ENCODE measurements around the gene ATP4B. TPM values are rescaled to one million over a fixed set of nuclear protein-coding genes. Genes with fewer than 3 reads are reported as not detected.

ATP4B gene
- polyA plus RNA-seq, 1 donor (not counting 4 experiments of a cell fraction or from before 2014, with no cell fraction given): not detected

DNA sequence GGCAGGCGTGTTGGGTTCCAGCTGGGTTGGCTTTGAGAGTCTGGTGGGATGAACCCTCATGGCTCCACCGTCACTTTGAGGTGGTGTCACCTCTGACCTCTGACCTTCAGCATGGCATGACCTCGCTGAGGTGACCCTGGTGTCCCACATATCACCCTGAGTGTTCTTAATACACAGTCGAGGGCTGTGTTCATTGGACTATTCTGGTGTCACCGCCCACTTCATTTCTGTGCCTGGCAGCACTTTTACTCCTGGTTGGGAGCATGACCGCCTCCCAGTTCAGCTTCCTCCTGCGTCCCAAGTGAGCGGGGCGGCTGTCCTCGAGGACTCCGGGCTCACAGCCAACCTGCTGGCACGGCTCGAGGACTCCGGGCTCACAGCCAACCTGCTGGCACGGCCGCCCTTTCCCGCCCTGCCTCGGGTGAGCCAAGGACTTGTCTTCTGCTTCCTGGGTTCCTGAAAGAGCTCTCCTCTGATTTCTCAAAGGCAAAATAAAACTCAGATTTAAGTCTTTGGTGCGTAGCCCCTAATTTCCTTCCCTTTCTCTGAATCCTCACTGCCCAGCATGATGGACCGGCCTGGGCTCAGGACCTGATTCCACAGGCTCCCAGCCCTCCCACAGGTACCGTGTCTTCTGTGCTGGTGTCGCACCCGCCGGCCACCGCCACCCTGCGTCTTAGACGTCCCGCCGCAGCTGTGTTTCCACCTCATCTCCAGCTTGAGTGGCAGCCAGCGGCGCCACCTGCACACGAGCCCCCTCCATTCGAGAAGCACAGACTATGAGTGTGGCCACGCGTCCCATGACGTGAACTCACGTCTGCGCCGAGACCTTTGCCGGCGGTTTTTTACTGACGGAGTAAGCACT, 10.4 kb downstream of the ATP4B start:
- peaks cover 2% of the 10 kb centered on the region for H3K4me1 ChIP-seq (ENCODE audit: control insufficient read depth, extremely low read depth, insufficient read depth, low read length)
- H3K4me3 ChIP-seq (ENCODE audit: control insufficient read depth in 2 of 3, extremely low read depth in 1 of 3, insufficient read depth in 2 of 3, low read depth in 1 of 3, low read length in 3 of 3): no peak overlapping the region
- H4K20me1 ChIP-seq (ENCODE audit: control insufficient read depth, extremely low read depth, insufficient read depth, low read length): no peaks in the 10 kb centered on the region
- peak overlapping the region; percentile 17 for H3K4me2 ChIP-seq (ENCODE audit: control insufficient read depth, extremely low read depth, insufficient read depth, low read depth, low read length)
- H3K27me3 ChIP-seq (ENCODE audit: control insufficient read depth, extremely low read depth, insufficient read depth, low read length): peaks cover 5% of the 10 kb centered on the region
- dilution Hi-C loops (cut with MboI; ENCODE audit: extremely low pct_ligation_motif_present, low sequenced_read_pairs): no loop called here
- no peak overlapping the region for H2AFZ ChIP-seq (ENCODE audit: control insufficient read depth, low read length)
- DNase-seq (ENCODE audit: low read depth, low spot score) (no peak), FAIRE-seq (no peak)
- no peak overlapping the region for H3K27ac ChIP-seq (ENCODE audit: control insufficient read depth, insufficient read depth, low read length)
- H3K79me2 ChIP-seq (ENCODE audit: control insufficient read depth, insufficient read depth, low read length): no peaks in the 10 kb centered on the region
- no peak for TF ChIP-seq EZH2 (IDR thresholded peaks at IDR 0.05; ENCODE audit: low read length)
- TF ChIP-seq, protein P1, sequence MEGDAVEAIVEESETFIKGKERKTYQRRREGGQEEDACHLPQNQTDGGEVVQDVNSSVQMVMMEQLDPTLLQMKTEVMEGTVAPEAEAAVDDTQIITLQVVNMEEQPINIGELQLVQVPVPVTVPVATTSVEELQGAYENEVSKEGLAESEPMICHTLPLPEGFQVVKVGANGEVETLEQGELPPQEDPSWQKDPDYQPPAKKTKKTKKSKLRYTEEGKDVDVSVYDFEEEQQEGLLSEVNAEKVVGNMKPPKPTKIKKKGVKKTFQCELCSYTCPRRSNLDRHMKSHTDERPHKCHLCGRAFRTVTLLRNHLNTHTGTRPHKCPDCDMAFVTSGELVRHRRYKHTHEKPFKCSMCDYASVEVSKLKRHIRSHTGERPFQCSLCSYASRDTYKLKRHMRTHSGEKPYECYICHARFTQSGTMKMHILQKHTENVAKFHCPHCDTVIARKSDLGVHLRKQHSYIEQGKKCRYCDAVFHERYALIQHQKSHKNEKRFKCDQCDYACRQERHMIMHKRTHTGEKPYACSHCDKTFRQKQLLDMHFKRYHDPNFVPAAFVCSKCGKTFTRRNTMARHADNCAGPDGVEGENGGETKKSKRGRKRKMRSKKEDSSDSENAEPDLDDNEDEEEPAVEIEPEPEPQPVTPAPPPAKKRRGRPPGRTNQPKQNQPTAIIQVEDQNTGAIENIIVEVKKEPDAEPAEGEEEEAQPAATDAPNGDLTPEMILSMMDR (optimal IDR thresholded peaks at IDR 0.05 in 1 of 3, IDR thresholded peaks at IDR 0.05 in 1 of 3, conservative IDR thresholded peaks at IDR 0.05 in 1 of 3; ENCODE audit: extremely low read depth in 1 of 3, insufficient read depth in 2 of 3, low read length in 3 of 3): no peak
- H3K9me1 ChIP-seq (ENCODE audit: control insufficient read depth, extremely low read depth, insufficient read depth, low read length): no peaks in the 10 kb centered on the region
- peaks cover 2% of the 10 kb centered on the region for H3K9me3 ChIP-seq (ENCODE audit: control insufficient read depth, low read depth, low read length)
- H3K9ac ChIP-seq (ENCODE audit: control insufficient read depth, extremely low read depth, insufficient read depth, low read length): no peak overlapping the region
- H3K36me3 ChIP-seq (ENCODE audit: control insufficient read depth in 2 of 2, extremely low read depth in 1 of 2, insufficient read depth in 2 of 2, low read length in 2 of 2): no peaks in the 10 kb centered on the region

- H3K36me3 ChIP-seq (ENCODE audit: control insufficient read depth in 2 of 2, extremely low read depth in 1 of 2, insufficient read depth in 2 of 2, low read length in 2 of 2): peaks cover 0 to under 1% of the 10 kb centered on the region in 2 experiments
- no peaks in the 10 kb centered on the region for H4K20me1 ChIP-seq (ENCODE audit: control insufficient read depth, extremely low read depth, insufficient read depth, low read length)
- no peaks in the 10 kb centered on the region for H3K9me1 ChIP-seq (ENCODE audit: control insufficient read depth, extremely low read depth, insufficient read depth, low read length)
- H3K27me3 ChIP-seq (ENCODE audit: control insufficient read depth, extremely low read depth, insufficient read depth, low read length): peaks cover 5% of the 10 kb centered on the region
- H3K9me3 ChIP-seq (ENCODE audit: control insufficient read depth, low read depth, low read length): peaks cover 2% of the 10 kb centered on the region
- H3K9ac ChIP-seq (ENCODE audit: control insufficient read depth, extremely low read depth, insufficient read depth, low read length): no peak overlapping the region
- H3K4me2 ChIP-seq (ENCODE audit: control insufficient read depth, extremely low read depth, insufficient read depth, low read depth, low read length): no peak overlapping the region
- TF ChIP-seq, protein P1 (optimal IDR thresholded peaks at IDR 0.05 in 1 of 3, IDR thresholded peaks at IDR 0.05 in 1 of 3, conservative IDR thresholded peaks at IDR 0.05 in 1 of 3; ENCODE audit: extremely low read depth in 1 of 3, insufficient read depth in 2 of 3, low read length in 3 of 3): no peak
- TF ChIP-seq EZH2 (IDR thresholded peaks at IDR 0.05; ENCODE audit: low read length): no peak
- H3K4me1 ChIP-seq (ENCODE audit: control insufficient read depth, extremely low read depth, insufficient read depth, low read length): peaks cover 2% of the 10 kb centered on the region
- DNase-seq (ENCODE audit: low read depth, low spot score) (no peak), FAIRE-seq (no peak)
- no peak overlapping the region for H3K27ac ChIP-seq (ENCODE audit: control insufficient read depth, insufficient read depth, low read length)
- dilution Hi-C loops (cut with MboI; ENCODE audit: extremely low pct_ligation_motif_present, low sequenced_read_pairs): no loop called here
- no peak overlapping the region for H3K4me3 ChIP-seq (ENCODE audit: control insufficient read depth in 2 of 3, extremely low read depth in 1 of 3, insufficient read depth in 2 of 3, low read depth in 1 of 3, low read length in 3 of 3)
- H2AFZ ChIP-seq (ENCODE audit: control insufficient read depth, low read length): no peak overlapping the region
- no peaks in the 10 kb centered on the region for H3K79me2 ChIP-seq (ENCODE audit: control insufficient read depth, insufficient read depth, low read length)
Measured at GRCh38 chr13:113646921-113647340, 11.1 kb downstream of the ATP4B start.

Data from keratinocyte (primary cell).